GM21423 (cell line): ENCODE measurements around the gene ZBP1.

Experiments used
- ATAC-seq: cut with Tn5 transposase; IDR thresholded peaks from one replicate; pipeline ENCODE4 v1.9.1; 2021; ENCODE audit warnings: mild to moderate bottlenecking, moderate library complexity; ENCODE audit not compliant: unreplicated experiment

ZBP1 gene

DNA sequence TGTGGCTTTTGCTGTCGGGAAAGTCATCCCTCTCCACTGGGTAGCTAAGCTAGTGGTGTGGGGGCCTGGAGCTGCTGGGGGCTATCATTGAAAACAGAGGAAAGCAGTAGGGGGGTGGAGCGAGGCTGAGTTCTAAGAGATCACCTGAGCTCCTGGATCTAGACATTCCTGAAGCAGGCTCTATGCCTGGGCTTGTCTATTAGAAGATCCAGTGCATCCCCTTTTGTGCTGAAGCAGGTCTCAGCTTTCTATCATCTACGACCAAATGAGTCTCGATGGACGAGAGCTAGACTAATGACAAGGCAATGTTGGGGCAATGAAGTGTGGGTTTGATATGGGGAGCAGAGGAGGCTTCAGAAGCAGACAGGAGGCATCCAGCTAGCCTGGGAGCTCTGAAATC, 18.5 kb downstream of the ZBP1 start:
- no peak for ATAC-seq

DNA sequence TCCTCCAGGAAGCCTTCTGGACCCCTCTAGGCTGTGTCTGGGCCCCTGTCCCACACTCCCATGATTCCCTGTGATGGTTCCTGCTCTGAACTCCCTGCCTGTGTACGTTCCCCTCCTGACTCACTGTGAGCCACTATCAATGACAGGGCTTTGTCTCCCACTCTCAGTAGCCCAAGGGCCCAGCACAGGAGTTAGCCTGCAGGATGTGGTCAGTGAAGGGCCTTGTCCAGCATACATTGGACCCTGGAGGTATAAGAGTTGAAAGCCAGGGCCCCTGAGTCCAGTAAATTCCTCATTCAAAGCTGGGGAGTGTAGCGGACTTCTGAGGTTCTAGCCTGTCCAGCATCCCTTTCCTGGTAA, 19.0 kb downstream of the ZBP1 start:
- no peak for ATAC-seq

DNA sequence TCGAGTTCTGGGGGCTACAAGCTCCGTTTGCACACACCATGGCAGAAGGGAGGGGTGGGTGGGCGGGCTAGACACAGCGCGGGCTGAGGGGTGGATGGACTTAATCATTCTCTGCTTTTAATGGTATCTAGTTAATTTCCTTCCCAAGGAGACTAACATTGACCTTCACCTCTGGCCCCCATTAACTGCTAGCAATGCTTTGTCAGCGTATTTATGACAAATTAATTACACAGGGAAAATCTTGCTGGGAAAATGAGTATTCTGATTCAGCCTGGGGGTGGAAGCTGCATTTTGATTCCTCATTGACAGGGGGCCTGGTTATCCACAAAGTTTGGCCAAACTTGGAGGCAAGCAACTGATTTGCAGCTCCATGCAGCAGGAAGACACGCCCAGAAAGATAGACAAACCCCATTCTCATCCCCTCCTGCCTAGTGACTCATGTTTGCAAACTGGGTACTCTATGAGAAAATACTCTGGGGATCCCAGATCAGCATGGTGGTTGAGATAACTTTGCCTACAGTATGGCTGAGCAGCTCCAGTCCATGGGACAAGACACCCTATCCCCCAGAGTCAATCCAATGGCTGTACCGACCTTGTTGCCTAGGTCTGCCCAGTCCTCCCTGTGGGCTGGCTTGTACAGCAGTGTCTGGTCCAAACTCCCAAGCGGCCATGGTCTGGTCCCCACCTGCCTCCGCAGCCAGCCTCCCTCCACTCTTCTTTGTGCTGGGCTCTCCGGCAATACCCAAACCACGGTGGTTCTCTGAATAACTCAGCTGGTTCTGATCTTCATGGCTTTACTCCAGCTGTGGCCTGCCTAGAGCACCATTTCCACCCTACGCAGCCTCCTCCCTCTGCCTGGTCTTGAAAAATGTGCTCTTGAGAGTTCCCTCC, 19.7 kb downstream of the ZBP1 start:
- no peak for ATAC-seq

DNA sequence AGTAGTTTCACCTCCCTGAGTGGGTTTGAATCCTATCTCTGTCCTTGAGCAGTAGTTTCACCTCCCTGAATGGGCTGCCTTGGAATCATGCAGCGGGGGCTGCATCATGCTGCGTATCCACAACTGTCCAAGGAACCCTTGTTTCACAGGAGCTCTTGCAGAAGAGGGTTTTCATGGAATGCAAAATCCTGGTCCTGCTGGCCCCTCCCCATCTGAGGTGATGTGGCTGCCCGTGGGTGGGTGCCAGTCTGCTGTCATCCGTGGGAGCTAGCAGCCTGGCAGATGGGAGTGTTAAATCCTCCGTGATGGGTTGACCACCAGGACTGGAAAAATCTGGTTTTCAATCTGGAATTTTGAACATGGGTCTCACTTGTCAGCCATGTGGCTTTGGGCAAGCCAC, 21.7 kb downstream of the ZBP1 start:
- no peak for ATAC-seq

DNA sequence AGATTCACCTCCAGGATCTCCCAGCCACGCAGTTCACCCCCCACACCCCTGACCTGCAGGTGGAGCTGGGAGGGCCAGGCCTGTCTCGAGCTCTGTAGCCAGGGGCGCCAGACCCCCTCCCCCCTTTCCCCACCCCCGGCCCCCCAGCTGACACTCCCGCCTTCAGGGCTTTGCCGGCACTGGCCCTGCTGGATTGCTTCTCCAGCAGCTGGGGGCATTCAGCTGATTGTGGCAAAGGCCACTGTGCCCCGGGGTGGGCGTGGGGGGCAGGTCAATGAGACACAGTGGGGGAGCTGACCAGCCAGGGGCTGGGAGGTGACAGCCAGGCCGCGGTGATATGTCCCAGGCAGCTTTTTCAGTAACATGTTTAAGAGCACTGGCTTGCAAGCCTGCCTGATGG, 22.2 kb downstream of the ZBP1 start:
- ATAC-seq, result no peak

DNA sequence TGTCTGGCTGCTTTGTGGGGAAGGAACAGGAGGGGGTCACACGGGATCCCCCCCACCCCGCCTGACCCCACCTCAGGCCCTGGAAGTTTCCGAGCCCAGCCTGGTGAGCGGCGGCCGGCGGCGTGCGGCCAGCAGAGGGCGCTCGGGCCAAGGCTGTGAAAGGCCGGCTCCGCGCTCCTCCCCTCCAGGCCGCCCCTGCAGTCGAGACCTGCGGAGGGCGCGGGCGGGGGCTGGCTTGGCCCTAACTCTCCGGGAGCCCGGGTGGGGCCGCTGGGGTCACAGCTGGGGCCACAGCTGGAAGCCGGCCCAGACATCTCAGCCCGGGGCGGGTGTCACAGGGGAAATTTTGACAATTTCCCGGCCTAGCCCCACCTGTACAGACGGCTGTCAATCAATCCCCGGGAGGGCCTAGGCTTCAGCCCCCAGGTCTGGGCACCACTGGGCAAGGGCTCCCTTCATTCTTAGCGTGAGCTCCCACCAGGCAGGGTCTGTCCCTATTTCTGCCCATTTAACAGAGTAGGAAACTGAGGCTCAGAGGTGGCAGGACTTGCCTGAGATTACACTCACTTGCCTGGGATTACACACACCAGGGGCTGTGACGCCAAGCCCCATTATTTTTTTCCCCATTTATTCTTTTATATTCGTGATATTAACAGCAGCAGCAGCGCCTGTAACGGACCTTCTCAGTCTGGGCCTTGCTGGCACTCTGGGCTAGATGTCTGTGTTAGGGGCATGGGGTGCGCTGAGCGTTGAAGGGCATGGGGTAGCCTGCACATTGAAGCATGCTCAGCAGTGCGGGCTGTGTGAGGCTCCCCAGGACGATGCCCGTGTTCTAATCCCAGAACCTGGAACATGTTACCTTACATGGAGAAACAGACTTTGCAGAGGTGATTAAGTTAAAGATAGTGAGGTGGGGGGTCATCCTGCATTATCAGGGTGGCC, 23.0 kb downstream of the ZBP1 start:
- ATAC-seq, result no peak

DNA sequence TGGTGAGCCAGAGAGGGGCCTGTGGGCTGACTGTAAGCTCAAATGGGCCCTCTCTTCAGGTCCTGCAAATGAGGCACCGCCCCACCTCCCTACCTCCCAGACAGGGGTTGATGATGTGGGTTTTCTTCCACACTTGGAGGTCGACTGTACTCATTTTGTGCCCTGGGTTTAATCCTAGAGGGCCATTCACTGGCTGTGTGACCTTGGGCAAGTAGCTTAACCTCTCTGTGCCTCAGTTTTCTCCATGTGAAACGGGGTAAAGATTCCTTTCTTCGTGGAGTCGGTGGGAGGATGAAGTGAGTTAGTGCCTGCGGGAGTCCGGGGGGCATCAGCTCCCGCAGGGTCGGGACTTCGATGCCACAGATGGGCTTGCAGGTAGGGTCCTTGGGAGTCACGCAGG, 23.9 kb downstream of the ZBP1 start:
- ATAC-seq, result no peak

DNA sequence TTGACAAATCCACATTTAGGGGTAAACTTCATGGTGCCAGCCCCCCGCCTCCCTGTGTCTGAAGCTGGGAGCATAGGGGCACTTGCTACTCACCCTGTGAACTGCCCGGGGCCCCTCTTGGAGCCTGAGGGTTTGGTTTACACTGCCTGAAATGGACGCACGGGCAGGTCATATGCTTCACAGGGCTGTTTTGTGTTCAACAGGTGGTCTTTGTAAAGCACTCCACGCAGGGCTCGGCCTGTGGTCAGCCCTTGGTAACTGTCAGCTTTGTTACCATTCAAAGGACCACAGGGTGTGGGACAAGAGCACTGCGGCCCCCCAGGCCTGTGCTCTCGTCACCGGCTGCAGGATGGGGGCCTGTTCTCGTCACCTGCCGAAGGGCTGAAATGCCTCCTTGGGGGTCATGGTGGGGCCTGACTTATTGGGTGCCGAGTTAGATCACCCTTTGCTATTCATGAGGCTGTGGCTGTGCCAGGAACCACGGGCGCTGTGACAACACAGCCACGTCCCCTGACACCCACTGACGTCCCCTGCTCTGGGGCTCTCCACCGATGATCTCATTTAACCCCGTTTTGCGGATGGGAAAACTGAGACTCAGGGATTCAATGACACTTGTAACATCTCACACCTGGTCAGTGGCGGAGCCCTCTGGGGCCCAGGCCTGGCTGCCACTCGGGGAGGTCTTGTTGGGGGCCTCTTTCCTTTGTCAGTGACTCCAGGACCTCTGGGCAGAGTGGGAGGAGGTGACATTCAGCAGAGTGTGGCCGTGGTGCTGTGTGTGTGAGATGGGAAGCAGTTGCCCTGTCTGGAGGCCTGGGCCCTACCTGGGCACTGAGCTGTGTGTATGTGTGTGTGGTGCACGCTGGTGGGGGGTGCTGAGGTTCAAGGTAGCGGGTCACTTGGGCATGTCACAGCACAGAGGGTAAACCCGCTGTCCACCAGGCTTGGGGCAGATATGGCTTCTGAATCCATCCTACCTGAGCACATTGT, 24.9 kb downstream of the ZBP1 start:
- ATAC-seq, result no peak

DNA sequence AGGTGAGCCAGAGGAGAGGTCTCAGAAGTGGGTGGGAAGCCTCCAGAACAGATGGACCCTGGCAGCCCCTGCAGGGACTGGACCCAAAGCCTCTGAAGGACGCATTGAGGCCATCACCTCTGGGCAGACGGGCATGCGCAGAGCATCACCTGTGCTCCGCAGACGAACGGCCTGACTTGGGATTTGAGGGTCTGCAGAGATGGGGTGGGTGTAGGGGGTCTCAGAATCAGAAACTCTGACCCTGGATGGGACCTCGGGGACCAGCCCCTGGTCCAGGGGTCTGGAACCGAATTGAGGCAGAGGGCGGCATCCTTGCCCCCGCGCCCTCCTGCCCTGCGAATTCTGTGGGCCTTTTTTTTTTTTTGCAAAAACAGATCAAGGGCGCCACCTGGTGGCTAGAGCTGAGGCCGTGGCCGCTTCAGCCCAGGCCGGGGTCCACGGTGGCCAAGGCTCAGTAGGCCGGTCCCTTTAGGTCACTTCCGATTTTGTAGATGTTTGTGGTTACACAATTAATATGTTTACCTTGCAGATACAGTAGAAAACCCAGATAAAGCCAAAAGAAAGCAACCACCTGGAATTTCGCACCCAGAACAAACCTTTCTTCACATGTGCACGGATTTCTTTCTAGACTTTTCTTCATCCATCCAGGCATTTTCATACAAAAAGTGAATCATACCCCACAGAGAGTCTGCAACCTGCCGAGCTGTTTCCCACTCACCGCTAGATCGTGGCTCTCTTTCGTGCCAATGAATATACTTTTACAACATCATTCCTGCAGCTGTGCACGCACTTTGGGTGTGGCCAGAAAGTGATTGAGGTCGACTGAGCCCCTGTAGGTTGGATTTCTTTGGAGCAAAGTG, 25.9 kb downstream of the ZBP1 start:
- no peak for ATAC-seq

DNA sequence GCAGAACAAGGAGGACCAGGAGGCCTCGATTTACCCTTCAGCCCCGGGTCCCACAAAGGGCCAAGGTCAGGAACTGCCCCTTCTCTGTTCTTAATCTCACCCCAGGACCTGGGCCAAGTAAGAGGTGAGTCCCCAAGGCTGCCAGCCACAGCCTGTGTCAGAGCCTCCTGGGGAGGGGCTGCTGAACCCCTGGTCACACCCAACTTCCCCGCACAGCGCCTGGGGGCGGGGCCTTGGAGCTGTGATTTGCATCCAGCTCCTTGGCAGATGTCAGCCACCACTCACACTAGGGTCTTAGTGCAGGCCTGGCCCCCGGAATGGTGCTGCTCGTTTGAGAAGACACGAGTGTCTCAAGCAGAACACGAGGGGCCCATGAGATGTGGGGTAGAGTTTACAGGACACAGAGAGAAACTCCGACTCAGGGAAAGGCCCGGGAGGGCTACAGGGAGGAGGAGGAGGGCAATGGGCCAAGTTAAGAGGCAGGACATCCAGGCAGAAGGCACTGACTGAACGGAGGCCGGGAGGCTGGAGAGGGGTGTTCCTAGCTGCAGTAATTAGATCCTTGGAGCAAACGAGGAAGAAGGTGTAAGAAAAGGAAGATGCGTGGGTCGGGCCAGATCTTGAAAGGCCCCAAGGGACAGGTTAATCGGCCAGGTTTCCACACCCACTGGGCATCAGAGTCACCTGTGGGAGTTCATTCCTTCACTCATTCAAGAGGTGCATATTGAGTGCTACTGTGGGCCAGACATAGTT, 26.9 kb downstream of the ZBP1 start:
- ATAC-seq, result no peak

DNA sequence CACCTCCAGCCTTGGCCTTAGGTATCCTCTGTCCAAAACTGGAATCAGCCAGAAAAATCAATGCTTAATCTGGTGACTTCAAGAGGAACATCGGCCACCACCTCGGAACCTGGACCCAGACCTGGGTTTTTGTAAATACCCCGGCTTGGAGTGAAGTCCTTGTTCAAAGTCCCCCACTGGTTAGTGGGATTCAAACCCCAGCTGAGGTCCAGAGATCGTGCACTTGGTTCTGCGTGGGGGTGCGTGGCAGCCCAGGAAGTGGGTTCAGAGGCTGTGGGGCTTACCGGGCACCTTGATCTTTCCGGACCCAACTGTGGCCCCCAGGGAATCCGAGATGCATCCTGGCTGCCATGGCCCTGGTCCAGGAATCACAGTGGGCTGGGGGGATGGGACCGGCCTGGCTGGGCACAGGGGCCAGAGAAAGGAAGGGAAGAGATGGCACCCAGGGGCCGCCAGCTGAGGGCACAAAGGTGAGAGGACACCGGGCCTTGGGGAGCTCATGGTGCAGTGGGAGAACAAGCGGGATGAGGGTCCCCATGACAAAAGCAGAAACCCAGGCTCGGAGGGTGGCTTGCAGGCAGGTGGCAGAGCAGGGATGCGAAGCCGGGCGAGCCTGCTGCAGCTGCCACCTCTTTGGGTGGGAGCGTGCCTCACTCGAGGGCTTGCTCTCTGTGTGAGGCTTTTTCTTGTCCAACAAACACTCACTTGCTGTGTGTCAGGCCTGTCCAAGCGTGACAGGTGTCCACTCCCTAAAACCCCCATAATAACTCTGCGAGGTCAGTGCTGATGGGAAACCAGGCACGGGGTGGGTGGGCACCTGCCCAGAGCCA, 27.7 kb downstream of the ZBP1 start:
- ATAC-seq, result no peak

DNA sequence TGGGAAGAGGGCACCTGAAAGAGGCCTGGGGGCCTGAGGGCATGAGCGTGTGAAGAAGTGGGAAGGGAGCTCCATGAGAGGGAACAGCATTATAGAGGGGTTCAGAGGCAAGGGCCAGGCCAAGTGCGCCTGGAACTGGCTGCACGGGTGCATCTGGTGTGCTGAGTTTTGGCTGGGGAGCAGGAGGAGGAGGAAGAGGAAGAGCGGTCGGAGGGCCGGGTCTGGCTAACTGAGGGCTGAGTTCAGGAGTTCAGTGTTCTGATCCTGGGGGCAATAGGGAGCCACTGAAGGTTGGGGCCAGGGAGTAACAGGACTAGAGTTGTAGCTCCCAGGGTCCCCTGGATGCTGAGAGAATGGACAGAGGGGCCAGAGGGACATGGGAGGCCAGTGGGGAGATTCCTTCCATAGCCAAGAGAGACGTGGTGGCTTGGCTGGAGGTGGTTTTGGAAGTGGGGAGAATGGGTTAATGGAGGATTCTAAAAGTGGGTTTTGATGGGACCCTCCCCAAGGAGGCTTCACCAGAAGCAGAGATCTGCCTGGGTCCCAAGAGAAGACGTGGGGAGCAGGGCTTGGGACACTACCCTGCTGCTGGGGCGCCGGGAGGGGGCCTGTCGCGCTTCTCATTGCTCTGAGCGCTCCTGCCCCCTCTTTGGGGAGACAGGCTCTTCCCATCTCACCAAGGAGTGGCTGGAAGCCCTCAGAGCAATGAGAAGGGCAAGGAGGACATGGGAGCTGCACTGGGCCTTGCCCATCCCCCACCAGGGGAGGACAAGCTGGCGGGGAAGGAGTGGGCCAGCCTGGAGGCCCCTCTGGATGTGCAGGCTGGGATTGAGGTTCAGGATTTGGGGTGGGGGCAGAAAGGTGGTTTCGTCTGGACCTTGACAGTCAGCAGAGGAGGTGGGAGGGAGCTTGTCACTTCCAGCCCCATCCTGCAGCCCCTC, 28.7 kb downstream of the ZBP1 start:
- ATAC-seq, result no peak

DNA sequence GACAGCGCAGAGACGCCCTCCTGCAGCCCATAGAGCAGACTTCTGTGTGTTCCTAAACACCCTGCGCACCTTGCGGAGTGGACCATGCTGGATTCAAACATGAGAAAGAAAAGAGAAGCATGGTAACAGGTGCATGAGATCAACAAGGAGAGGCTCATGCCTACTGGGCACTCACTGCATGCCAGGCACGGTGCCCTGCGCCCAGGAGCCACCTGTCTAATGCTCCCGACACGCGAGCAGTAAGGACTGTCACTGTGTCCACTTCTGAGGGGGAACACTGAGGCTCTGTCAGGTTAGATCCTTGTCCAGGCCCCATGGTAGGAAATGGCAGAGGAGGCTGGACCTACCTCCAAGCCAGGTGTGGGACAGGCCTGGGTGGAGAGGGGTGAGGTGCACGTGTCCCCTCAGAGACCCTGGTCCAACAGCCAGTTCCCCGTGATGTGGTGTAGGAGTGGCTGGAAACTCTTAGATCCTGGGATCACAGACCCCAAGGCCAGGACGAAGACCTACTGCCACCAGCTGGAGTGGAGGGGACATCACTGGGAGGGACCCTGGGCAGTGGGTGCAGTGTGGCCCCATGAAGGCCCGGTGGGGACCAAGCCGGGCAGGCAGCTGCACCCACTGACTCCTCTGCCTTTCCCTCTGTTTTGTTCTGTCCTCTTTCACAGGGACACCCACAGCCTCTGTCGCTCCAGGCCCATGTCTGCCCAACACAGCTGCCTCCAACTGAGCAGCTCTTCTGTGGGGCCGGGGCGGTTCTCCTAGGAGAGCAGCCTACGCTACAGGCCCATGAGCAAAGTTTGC, 29.5 kb downstream of the ZBP1 start:
- no peak for ATAC-seq

DNA sequence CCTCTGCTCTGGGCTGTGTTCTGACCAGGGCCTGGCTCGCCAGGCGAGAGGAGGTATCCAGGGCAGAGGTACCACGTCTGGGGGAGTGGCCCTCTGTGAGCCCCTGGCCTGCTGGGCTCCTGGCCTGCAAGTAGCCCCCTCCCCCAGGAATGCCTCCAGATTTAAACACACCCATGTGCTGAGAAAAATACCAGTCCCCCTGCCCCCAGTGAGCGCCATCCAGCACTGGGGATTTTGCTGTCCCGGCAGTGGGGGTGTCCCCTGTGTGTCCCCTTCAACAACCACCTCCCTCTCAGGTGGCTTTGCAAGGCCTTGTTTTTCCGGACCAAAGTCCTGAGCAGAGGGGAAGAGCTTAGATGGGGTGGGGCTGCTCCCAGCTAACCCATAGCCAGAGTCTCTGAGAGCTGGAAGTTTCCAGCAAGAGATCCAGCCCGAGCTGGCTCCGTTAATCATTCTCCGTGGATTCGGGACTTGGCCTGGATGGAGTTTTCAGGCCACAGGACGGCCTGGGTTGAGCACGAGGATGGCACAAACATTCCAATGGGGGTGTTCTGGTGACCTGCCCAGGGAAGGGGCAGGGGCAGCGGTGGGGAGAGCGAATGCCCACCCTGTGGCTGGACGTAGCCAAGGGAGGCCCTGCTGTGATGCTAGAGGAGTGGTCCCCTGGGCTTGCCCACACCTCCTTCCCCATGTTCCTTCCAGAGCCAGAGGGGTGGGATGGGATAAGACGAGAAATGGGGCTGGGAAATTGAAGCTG, 30.3 kb downstream of the ZBP1 start:
- ATAC-seq, result no peak

DNA sequence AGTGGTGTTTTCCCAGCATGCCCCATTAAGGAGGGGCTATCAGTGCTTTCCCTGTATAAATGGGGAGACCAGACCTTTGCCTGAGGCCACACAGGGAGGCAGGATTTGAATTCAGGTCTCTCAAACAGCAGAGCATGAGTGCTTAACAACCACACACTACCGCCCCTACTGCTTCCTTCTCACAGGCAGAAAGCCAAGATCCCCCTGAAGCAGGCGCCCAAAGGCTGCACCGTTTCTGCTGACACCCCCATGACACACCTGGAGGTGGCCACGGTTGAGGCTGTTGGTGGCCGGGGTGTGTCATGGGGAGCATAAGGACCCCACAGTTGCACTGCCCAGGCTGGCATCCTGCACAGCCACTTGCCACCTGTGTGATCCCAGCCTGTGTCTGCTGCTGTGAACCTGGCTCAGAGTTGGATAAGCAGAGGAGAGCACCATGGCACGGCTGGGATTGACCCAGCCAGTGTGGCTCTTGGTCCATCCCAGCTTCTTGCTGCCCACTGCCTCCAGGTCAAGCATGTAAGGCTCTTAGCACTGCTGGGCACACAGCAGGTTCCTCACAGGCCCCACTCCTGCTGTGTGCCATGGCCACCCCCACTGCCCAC, 31.0 kb downstream of the ZBP1 start:
- no peak for ATAC-seq
